ENCODE results near the gene U2SURP.
"Not testable (repeated sequence)": the region's sequence is repeated elsewhere in the genome, so short reads cannot be mapped to it uniquely, and the experiment has no call there.

U2SURP gene

DNA sequence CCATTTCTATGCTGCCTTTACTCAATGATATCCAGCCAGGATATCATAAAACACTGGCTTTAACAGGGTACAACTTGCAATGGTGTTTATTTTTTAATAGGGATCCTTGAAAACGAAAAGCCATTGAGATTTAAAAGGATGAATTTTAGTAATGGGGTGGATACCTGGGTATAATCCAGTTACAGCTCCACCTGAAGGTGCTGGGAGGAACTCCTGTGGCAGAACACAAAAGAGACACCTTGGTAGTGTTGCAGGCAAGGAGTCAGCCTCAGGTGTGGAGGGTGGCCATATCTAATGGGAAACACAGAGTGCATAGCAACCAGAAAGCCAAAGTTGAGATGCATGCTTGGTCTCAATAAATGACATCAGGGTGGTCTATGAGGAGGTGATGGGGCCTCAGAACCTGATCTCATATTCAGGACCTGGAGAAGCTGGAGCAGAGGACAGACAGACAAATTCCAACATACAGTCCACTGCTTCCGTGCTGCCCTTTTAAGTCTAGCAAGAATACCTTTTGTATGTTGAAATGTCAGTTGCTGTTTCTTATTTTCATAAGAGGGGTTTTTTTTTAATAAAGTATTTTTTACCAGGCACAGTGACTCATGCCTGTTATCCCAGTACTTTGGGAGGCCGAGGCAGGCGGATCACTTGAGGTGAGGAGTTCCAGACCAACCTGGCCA, 25.9 kb upstream of the U2SURP start:
- FAIRE-seq (no peak), DNase-seq (ENCODE audit: extremely low spot score, insufficient read length, low read depth) (no peak)

DNA sequence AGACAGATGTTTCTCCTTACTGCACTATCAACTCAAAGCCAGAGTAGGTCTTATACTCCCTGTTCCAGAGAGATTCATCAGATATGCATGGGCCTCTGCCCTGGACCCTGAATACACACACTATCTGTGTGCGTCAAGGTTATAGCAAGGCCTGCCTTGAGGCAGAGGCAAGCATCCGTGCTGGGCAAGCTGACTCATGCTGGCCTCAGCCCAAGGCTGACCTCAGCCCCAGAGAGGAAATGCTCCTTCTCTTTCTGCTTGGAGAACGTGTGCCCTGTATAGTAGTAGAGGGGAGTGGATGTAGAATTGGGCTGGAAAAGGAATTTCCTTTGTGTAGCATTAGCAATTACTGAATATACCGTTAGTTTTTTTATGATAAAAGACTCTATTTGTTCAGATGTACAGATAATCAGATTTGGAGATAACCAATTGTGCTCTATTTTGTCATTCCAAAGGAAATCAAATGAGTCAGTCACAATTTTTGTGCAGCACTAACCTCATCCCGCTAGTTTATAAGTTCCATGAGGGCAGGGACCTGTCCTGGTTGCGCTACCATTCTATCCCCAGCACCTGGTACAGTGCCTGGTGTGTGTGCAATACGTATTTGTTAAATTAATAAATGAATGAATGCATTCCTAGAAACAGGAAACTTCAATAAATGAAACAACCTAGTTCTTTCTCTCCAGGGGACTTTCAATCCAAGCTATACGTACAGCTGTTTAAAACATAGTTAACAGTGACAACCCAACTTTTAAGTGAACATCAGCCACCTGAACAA, 24.6 kb upstream of the U2SURP start:
- no peak for DNase-seq (ENCODE audit: extremely low spot score, insufficient read length, low read depth)
- no peak for FAIRE-seq

DNA sequence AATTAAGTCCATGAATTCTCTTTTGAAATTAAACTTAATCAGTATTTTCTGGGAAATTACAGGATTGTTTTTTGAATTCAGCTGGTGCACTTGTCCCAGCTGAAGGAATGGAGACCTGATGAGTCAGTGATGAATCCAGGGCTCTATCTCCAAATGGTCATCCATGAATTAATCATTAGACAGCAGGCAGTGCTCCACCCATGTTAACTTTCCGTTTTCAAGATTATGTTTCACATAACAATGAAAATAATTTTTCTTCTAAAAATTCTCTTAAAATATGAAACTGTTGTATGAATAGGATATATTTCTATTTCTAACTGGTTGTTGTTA, 24.0 kb upstream of the U2SURP start:
- no peak for DNase-seq (ENCODE audit: extremely low spot score, insufficient read length, low read depth)

DNA sequence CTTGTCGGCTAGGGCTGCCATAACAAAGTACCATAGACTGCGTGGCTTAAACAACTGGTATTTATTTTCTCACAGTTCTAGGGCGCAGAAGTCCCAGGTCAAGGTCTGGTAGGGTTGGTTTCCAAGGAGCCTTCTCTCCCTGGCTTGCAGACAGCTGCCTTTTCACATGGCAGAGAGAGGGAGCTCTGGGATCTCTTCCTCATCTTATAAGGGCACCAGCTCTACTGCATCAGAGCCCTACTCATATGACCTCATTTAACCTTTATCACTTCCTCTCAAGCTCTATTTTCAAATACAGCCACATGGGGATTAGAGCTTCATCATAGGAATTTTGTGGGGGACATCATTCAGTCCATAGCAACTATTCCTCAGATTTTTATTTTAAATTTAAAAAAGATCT, 20.3 kb upstream of the U2SURP start:
- FAIRE-seq (no peak), DNase-seq (ENCODE audit: extremely low spot score, insufficient read length, low read depth) (no peak)

More for the DNA sequence above, 24.0 kb upstream of the U2SURP start:
- no peak for FAIRE-seq

DNA sequence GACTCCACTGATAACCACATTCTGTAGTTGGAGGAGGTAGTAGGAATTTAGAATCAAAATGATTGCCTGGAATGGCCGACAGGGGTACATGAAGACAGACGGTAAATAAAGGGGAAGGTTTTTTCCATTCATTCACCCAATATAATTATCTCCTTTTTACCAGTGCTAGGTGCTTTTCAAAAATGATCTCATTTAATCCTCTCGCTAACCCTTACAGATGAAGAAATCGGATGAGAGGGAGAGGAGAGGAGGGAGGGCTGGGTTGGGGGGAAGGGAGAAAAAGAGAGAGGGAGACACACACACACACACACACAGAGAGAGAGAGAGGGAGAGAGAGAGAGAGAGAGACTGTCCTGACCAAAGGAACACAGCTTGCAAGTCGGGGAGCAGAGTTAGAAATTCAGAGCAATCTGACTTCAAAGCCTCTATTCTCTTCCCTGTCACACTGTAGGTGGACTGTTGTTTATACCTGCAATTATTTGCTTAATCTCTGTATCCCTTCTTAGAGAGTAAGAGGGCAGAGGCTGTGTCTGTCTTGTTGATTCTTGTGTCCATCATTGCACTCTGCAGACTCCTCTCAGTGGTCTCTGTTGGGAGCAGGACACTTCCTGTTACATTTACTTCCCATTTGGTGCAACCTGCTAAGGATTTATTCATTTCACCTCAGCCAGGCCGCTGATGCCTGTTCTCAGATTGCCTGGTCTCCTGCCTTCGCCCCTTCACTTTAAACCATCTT, 19.2 kb upstream of the U2SURP start:
- FAIRE-seq (no peak), DNase-seq (ENCODE audit: extremely low spot score, insufficient read length, low read depth) (no peak)

DNA sequence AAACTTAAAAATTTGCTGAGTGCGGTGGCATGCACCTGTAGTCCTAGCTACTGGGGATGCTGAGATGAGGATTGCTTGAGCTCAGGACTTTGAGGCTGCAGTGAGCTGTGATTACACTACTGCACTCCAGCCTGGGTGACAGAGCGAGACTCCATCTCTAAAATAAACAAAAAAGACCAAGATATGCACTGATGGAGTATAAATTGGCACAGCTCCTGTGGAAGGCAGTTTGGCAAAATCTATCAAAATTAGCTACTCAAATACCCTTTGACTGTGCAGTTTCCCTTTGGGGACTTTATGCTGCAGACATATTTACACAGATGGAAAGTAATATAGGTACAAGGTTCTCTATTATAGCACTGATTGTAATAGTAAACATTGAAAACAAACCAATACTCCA, 18.1 kb upstream of the U2SURP start:
- no peak for FAIRE-seq
- DNase-seq (ENCODE audit: extremely low spot score, insufficient read length, low read depth): no peak

DNA sequence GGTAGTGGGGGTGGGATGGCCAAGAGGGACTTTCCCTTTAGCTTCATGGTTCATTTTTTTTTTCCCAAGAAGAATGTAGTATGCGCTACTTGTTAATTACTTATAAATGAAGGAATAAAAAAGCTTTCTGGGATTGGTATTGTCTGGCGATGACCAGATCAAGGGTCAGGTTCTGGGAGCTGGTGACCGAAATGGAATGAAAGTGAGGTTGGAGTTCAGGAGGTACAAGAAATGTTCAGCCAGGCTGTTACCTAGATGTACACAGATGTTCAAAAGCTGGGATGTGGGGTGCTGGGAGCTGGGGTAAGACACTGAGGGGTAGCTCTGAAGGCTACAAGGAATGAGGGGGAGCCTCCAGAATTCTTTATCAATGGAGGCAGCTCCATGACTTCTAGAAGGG, 17.1 kb upstream of the U2SURP start:
- DNase-seq (ENCODE audit: extremely low spot score, insufficient read length, low read depth) (no peak), FAIRE-seq (no peak)

DNA sequence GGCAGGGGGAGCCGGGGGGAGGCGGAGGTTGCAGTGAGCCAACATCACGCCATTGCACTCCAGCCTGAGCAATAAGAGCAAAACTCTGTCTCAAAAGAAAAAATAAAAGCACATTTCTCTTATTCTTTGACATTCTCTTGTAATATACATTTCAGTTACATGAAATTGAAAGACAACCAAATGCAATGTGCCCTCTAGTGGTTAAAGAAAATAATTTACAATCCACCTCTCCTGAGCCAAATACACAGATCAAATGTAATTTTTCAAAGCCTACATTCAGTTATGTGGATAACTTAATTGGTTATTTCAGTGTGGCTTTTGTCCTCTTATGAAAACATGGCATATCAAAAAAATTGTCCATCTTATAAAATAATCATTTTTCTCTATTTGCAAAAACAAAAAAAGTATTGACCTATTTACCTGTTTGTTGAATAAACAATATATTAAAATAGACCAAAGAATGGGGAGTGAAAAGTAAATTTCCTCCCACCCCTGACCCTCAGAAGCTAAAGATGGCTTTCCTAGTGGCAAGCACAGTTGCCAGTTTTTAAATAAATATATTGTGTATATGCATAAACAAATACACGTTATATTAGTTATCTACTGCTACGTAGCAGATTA, 14.2 kb upstream of the U2SURP start:
- DNase-seq (ENCODE audit: extremely low spot score, insufficient read length, low read depth) (no peak), FAIRE-seq (peak; percentile 73)

DNA sequence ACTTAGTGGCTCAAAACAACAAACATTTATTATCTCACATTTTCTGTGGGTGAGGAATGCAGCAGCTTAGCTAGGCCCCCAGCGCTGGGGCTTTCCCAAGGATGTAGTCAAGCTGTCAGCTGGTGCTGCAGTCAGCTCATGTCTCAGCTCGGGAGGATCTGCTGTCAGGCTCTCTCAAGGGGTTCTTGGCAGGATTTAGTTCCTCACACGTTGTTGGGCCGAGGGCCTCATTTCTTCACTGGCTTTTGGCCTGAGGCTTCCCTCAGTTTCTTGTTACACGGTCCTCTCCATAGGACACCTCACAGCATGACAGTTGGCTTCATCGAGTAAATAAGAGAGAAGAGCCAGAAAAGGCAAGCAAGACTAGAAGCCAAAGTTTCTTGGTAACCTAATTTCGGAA, 13.7 kb upstream of the U2SURP start:
- no peak for DNase-seq (ENCODE audit: extremely low spot score, insufficient read length, low read depth)
- FAIRE-seq: no peak

DNA sequence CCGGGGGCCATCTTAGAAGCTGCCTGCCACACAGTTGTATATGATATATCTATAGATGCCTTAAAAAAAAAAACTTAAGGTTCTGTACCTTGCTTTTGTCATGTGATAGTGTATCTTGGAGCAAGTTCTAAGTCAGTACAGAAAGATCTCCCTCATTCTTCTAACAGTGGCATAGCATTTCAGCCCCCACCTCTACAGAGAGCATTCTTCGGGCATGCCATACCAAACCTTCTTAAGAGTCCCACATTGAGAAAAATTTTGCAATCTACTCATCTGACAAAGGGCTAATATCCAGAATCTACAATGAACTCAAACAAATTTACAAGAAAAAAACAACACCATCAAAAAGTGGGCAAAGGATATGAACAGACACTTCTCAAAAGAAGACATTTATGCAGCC, 13.1 kb upstream of the U2SURP start:
- not testable (repeated sequence) for DNase-seq (ENCODE audit: extremely low spot score, insufficient read length, low read depth); FAIRE-seq

DNA sequence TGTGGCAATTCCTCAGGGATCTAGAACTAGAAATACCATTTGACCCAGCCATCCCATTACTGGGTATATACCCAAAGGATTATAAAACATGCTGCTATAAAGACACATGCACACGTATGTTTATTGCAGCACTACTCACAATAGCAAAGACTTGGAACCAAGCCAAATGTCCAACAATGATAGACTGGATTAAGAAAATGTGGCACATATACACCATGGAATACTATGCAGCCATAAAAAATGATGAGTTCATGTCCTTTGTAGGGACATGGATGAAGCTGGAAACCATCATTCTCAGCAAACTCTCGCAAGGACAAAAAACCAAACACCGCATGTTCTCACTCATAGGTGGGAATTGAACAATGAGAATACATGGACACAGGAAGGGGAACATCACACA, 12.5 kb upstream of the U2SURP start:
- FAIRE-seq; DNase-seq (ENCODE audit: extremely low spot score, insufficient read length, low read depth): not testable (repeated sequence)

DNA sequence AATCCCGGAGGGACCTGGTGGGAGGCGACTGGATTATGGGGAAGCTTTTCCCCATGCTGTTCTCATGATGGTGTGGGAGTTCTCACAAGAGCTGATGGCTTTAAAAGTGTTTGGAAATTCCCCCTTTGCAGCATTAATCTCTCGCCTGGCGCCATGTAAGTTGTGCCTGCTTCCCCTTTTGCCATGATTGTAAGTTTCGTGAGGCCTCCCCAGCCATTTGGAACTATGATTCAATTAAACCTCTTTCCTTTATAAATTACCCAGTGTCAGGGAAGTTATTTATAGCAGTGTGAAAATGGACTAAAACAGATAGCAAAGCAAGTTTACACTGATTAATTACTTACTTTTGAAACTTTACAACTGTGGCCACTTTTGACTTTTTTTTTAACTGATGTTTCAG, 10.6 kb upstream of the U2SURP start:
- DNase-seq (ENCODE audit: extremely low spot score, insufficient read length, low read depth): no peak
- peak; percentile 73 for FAIRE-seq

DNA sequence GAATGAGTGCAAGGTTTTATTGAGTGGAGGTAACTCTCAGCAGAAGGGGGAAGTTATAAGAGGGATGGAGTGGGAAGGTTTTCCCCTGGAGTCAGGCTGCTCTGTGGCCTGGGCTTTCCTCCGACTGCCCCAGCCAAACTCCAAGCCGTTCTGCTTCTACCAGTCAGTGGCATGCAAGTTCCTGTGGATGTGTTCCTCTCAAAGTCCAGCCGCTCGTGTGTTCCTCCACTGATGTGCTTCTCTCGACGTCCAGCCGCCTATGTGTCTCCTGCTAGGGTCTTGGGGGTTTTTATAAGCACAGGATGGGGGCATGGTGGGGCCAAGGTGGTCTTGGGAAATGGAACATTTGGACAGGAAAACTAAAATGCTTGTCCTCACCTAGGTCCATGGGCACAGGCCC, 9.0 kb upstream of the U2SURP start:
- FAIRE-seq (no peak), DNase-seq (ENCODE audit: extremely low spot score, insufficient read length, low read depth) (no peak)

DNA sequence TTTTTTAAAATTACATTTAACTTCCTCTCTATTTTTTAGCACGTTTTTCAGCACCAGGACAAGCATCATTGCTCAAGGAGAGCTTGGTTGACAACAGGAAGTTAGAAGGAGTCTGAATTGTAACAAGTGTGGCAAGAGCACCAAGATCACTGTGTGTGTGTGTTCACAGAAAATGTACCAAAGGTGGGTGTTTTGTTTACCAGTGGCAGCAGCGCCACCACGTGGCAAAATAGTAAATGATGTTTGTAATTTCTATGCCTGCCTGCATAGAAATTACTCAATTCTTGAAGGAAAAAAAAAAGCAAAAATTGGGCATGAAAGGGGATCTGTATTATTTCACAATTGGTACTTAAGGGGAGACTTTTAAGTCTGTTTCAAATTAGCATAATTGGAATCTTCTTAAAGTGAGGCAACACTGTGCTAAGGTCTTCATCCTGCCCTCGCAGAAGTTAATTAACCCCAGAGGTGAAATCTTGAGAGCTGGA, 7.4 kb upstream of the U2SURP start:
- peak; percentile 92 for FAIRE-seq
- no peak for DNase-seq (ENCODE audit: extremely low spot score, insufficient read length, low read depth)

DNA sequence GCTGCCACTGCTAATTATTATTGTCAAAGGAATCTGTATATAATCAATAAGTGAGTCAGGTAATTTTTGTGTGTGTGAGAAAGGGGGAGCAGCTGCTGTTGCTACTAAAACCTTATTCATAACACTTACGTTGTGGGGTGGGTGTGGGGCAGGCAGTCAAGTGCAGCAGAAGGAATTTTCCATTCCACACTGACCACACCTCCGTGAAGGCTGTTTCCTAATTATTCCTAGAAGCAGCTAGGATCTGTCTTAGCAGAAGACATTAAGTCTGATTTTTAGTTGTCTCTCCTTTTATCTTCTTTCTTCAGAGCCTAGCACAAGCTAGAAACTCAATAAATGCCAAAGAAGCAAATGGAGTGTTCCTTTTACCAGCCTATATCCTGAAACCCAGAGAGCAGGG, 4.0 kb upstream of the U2SURP start:
- no peak for DNase-seq (ENCODE audit: extremely low spot score, insufficient read length, low read depth)
- no peak for FAIRE-seq

DNA sequence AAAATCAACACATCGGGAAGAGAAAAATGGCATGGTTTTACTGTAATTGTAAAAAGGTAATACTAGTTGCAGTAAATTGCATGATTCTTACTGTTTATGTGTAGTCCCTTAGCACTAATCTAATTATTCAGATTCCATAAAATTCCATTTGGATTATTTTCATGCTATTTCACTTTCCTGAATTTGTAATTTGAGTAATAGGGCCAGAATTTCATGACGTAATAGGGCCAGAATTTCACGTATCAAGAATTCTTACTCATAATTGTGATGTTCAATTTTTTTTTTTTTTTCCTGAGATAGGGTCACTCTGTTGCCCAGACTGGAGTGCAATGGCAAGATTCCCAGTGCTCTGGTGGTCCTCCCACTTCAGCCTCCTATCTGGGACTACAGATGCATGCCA, 2.9 kb upstream of the U2SURP start:
- DNase-seq (ENCODE audit: extremely low spot score, insufficient read length, low read depth) (no peak), FAIRE-seq (no peak)

DNA sequence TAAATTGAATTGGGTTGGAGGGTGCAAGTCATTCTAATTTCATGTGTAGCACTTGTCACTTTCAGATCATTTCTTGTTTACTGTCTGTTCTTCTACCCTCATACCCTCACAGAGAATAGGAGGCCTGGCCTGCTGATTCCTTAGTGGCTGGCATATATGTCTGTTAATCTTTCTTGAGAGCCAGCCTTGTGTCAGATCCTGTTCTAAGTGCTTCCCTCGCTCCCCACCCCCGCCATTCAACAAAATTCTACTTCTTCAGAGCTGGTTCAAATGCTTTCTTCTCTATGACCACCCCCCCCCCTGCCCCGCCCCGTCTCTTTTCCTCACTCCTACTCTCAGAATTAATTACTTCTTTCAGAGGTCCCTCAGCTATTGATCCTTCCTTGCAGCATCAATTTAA, 1.5 kb upstream of the U2SURP start:
- no peak for DNase-seq (ENCODE audit: extremely low spot score, insufficient read length, low read depth)
- FAIRE-seq: no peak

DNA sequence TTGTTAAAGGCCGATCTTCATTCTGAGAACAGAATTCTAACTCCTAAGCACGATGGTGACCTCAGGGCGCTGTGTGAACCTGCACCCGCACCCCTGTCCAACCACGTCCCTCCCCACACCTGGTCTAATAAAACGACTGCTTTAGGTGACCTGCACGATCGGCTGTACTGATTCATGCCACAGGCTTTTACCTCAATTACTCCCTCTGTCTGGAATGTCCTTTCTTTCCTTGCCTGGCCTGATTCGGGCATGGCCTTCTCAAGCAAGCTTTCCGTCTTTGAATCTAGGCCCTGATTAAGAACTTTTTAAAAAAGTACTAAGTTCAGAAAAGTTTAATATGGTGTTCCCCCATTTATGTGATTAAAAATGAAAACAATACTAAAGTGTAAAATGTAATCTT, 842 bp upstream of the U2SURP start:
- DNase-seq (ENCODE audit: extremely low spot score, insufficient read length, low read depth): no peak
- FAIRE-seq: no peak

DNA sequence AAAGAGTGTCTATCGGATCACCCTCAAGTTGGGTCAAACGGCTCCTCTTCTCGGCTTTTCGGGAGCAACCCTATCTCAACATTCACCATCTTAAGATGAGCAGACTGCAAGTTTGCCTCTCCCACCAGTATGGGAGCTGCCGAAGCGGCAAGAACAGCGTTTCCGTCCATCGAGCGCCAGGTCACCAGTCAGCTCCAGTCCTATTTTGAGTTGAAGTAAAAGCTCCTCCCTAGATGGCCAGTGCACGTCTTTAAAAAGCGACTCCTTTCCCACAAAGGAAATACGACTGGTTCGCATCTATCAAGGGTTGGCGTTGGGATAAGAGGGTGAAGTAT, 369 bp upstream of the U2SURP start:
- DNase-seq (ENCODE audit: extremely low spot score, insufficient read length, low read depth): peak; percentile 65

DNA sequence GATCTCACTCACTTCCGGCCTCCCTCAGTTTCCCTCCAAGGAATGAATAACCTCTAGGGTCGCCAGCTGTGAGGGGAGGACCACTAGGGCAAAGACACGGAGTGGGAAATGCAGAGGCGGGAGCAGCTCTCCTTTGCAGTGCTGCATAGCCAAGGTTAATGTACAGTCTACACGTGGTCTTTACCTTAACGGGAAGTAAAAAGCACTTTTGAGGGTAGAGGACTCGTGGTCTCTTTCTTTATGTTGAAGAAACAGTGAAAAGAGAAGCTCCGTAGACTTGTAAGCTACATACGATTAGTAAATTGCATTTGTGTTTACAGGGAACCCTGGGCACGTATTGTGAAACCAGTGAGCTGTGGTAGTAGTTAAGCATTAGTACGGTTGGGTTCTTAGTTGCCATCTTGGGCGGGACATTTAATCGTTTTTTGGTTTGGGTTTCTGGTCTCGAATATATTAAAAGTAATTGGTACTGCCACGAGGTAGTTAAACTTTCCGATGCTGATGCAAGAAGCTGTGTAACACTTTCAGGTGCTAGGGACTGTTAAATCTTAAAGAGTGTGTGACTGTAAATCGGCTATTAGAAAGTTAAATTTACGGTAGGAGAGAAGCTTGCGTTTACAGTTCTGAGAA, 828 bp downstream of the U2SURP start:
- DNase-seq (ENCODE audit: extremely low spot score, insufficient read length, low read depth) (no peak), FAIRE-seq (peak; percentile 33)

More for the DNA sequence above, 369 bp upstream of the U2SURP start:
- no peak for FAIRE-seq
